ENCODE results near the gene AREL1.

The AREL1 gene

GRCh38 chr14:74645756-74646470 lies 67.0 kb downstream of the AREL1 start:
- DNase-seq (ENCODE audit: low spot score) = no peak
- TF ChIP-seq CTCF (IDR thresholded peaks at IDR 0.05; ENCODE audit: extremely low read depth, missing control alignments) = no peak

DNA sequence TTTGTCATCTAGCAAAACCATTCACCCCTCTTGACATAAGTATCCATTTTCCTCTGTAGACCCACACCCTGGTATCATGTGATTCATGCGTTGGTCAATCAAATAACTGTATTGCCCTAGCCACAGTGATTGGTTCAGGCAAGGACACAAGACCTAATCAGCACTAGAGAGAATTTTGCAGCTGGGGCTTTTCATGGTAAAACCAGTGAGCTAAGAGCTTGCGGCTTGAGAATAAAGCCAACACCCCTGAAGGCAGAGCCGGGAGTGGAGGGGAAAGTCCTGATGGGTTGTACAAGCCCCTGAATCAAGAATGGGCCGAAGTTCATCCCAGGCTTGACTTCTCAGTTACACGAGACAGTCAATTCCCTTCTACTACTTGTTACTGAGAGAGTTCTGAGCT lies 67.6 kb downstream of the AREL1 start:
- no peak for DNase-seq (ENCODE audit: low spot score)
- no peak for TF ChIP-seq CTCF (IDR thresholded peaks at IDR 0.05; ENCODE audit: extremely low read depth, missing control alignments)

GRCh38 chr14:74641601-74642391 lies 71.1 kb downstream of the AREL1 start:
- DNase-seq (ENCODE audit: low spot score) = no peak
- no peak for TF ChIP-seq CTCF (IDR thresholded peaks at IDR 0.05; ENCODE audit: extremely low read depth, missing control alignments)

DNA sequence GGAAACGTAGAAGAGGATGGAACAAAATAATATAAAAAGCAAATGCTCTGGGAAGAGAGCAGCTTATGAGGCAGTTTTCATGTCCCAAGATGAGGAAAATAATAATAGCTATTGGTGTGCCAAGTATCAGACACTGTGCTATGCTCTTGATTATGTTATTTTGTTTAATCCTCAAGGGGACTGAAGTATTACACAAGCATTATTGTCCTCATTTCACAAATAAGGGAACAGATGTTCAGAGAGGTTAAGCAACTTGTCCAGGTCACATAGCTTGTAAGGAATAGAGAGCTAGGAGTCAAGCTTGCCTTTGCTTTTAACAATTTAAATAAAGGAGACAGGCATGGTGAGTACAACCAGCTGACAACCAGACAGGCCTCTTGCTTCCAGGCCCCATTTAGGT lies 73.9 kb downstream of the AREL1 start:
- no peak for DNase-seq (ENCODE audit: low spot score)
- no peak for TF ChIP-seq CTCF (IDR thresholded peaks at IDR 0.05; ENCODE audit: extremely low read depth, missing control alignments)

GRCh38 chr14:74638066-74638465 lies 74.8 kb downstream of the AREL1 start:
- TF ChIP-seq CTCF (IDR thresholded peaks at IDR 0.05; ENCODE audit: extremely low read depth, missing control alignments) = no peak
- DNase-seq (ENCODE audit: low spot score) = no peak

DNA sequence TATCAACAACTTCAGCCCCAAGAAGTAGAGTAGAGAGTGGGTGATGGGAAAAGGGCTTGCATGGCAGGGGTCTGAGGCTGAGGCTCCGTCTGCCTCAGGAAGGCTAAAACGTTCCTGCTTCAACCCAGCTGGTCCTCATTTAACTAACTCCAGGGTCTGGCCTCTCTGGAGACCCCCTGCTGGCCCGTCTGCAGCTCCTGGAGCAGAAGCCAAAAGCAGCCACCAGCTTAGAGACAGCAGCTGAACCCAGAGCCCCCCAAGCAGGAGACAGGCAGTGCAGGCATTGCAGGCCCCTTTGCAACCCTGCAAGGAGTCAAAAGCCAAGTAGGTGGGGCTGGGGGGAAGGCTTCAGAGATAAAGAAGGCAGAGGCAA lies 75.7 kb downstream of the AREL1 start:
- no peak for DNase-seq (ENCODE audit: low spot score)
- TF ChIP-seq CTCF (IDR thresholded peaks at IDR 0.05; ENCODE audit: extremely low read depth, missing control alignments) = no peak

DNA sequence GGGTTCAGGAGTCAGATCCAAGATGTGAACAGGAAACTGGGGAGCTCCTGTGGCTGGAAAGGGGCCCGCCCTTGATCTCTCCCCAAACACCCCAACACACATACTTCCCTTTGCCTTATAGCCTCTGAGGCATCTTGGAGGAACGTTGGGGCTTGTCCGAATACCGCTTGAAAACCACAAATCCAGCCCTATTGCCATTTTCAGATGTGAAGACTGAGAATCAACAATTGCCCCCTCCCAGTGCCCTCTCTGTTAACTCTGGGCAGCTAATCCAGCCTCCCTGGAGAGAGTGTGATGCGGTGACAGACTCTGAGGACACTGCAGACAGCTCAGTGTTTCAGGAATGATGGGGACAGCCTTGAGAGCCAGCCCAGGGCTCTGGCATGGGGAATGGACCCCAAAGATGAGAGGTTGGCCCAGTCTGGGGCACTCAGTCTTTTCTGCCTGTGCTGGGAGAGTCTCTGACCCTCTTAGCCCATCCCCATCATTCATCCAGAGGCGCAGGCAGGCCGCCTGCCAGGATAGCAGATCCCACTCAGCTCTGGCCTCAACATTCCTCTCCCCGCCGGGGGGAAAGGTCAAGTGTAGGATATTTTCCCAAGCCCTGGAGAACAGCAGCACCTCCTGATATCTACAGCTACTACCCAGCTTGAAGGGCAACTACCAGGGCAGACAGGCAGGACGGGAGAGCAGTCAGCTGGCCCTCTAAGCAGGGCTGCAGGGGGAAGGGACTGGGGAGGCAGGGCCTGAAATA lies 76.3 kb downstream of the AREL1 start:
- TF ChIP-seq CTCF (IDR thresholded peaks at IDR 0.05; ENCODE audit: extremely low read depth, missing control alignments) = no peak
- no peak for DNase-seq (ENCODE audit: low spot score)
